ENCODE results near the gene MX2.
"Not testable (repeated sequence)": the region's sequence is repeated elsewhere in the genome, so short reads cannot be mapped to it uniquely, and the experiment has no call there.

MX2 gene, protein sequence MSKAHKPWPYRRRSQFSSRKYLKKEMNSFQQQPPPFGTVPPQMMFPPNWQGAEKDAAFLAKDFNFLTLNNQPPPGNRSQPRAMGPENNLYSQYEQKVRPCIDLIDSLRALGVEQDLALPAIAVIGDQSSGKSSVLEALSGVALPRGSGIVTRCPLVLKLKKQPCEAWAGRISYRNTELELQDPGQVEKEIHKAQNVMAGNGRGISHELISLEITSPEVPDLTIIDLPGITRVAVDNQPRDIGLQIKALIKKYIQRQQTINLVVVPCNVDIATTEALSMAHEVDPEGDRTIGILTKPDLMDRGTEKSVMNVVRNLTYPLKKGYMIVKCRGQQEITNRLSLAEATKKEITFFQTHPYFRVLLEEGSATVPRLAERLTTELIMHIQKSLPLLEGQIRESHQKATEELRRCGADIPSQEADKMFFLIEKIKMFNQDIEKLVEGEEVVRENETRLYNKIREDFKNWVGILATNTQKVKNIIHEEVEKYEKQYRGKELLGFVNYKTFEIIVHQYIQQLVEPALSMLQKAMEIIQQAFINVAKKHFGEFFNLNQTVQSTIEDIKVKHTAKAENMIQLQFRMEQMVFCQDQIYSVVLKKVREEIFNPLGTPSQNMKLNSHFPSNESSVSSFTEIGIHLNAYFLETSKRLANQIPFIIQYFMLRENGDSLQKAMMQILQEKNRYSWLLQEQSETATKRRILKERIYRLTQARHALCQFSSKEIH

GRCh38 chr21:41361786-41362604 lies at the start of gene MX2:
Gene MX2, plus strand, starts transcription at chr21:41362027. Its CDS starts 14,880 bp downstream, at chr21:41376907.
- DNase-seq (ENCODE audit: low spot score), result no peak
- ATAC-seq (ENCODE audit: low read depth), result peak; percentile 51
- no peaks in the 10 kb centered on the region for H3K36me3 ChIP-seq (ENCODE audit: low read depth)
- H3K9me3 ChIP-seq (ENCODE audit: severe bottlenecking), result no peaks in the 10 kb centered on the region
- H3K27ac ChIP-seq (ENCODE audit: poor library complexity, severe bottlenecking), result no peak within 1 kb of the TSS
- peaks cover 8% of the 10 kb centered on the region for H3K4me1 ChIP-seq (ENCODE audit: insufficient read depth, poor library complexity, severe bottlenecking)
- no peaks in the 10 kb centered on the region for H3K27me3 ChIP-seq (ENCODE audit: insufficient read depth, poor library complexity, severe bottlenecking)
- no peak for TF ChIP-seq CTCF (IDR thresholded peaks at IDR 0.05; ENCODE audit: poor library complexity, severe bottlenecking)
- H3K4me3 ChIP-seq (ENCODE audit: severe bottlenecking), result no peak within 1 kb of the TSS

DNA sequence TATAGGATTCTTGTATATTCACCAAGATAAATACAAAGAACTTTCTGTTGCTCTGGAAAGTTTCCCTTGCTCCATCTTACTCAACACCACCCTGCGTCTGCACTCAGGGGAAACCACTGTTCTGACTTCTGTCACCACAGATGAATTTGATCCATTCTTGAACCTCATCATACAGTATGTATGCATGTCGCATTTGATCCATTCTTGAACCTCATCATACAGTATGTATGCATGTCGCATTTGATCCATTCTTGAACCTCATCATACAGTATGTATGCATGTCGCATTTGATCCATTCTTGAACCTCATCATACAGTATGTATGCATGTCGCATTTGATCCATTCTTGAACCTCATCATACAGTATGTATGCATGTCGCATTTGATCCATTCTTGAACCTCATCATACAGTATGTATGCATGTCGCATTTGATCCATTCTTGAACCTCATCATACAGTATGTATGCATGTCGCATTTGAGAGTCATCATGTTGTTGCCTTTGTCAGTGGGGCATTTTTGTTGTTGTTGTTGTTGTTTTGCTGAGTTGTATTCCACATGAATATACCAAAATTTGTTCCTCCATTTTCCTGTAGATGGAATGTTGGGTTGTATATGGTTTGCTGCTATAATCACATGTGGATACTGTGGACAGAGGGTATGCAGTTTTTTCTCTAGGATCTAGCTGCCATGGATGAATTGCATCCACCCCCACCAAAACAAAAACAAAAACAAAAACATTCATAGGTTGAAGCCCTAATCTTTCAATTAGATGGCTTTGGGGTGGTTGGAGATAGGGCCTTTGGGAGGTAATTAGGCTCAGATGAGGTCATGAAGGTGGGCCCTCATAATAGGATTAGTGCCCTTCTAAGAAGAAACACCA lies 48.3 kb upstream of the MX2 start:
- H3K4me1 ChIP-seq (ENCODE audit: insufficient read depth, poor library complexity, severe bottlenecking); H3K36me3 ChIP-seq (ENCODE audit: low read depth); H3K9me3 ChIP-seq (ENCODE audit: severe bottlenecking); DNase-seq (ENCODE audit: low spot score); H3K27ac ChIP-seq (ENCODE audit: poor library complexity, severe bottlenecking); ATAC-seq (ENCODE audit: low read depth); H3K4me3 ChIP-seq (ENCODE audit: severe bottlenecking): not testable (repeated sequence)
- H3K27me3 ChIP-seq (ENCODE audit: insufficient read depth, poor library complexity, severe bottlenecking), result peaks cover 37% of the 10 kb centered on the region

DNA sequence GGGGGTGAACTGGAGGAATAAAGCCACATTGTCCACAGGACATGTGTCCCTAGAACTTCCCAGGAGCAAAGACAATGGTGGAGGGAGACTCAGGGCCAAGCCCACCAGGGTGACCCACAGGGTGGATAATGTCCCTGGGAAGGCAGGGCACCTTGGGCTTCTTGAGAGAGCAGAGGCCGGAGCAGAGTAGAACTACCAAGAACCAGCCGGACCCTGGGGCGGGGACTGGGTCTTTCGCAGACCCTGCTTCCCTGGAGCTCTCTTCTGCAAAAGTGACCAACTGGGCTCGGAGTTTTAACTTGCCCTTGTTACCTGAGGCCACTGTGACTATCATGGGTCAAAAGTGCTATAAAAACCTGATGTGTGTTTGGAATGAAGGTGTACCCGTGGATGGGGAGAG lies 46.1 kb upstream of the MX2 start:
- no peak for TF ChIP-seq CTCF (IDR thresholded peaks at IDR 0.05; ENCODE audit: poor library complexity, severe bottlenecking)
- Histone ChIP-seq H3K9me3 (ENCODE audit: severe bottlenecking) (no peaks in the 10 kb centered on the region), H3K36me3 (ENCODE audit: low read depth) (no peaks in the 10 kb centered on the region), H3K27me3 (ENCODE audit: insufficient read depth, poor library complexity, severe bottlenecking) (peaks cover 38% of the 10 kb centered on the region), H3K4me1 (ENCODE audit: insufficient read depth, poor library complexity, severe bottlenecking) (no peaks in the 10 kb centered on the region), H3K4me3 (ENCODE audit: severe bottlenecking) (no peak overlapping the region), H3K27ac (ENCODE audit: poor library complexity, severe bottlenecking) (no peak overlapping the region)
- no peak for ATAC-seq (ENCODE audit: low read depth)
- DNase-seq (ENCODE audit: low spot score), result no peak

DNA sequence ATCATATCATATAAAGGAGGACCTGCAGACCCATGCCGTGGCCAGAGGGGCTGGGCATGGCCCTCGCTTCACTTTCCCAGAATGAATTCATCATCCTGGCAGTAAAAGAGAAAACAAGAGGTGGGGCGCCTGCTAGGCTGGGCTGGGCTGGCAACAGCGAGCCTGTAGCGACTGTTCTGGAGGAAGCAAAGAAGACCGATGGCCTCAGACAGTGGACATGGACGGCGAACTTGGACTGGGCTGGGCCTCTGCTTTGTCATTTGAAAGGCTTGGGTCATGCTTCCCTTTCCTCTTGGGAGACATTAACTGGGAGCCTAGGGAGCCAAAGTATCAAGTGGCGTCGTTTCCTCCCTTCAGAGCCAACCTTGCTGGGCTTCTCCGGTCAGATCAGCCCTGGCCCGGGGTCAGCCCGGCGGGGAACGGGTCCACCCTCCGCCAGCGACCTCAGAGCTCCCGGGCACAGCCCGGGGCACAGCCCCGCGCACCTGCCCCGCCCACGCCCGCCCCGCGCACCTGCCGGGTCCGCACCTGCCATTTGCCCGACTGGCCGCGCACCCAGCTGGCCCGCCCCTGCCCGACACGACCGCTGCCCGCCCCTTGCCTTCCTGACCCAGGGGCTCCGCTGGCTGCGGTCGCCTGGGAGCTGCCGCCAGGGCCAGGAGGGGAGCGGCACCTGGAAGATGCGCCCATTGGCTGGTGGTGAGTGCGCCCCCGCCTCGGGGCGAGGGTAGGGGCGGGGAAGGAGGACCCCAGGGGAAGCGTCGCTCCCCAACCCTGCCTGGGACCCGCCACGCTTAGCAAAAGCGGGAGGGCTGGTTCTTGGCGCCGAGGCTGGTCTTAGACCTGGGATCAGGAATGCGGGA lies 45.4 kb upstream of the MX2 start, which contains the start of gene FAM3B:
Gene FAM3B, plus strand, starts transcription at position 602 of the 863 bp plus-strand sequence. Its CDS starts 79 bp downstream, at position 681.
- no peak for TF ChIP-seq CTCF (IDR thresholded peaks at IDR 0.05; ENCODE audit: poor library complexity, severe bottlenecking)
- no peak for DNase-seq (ENCODE audit: low spot score)
- Histone ChIP-seq H3K4me3 (ENCODE audit: severe bottlenecking) (no peak within 1 kb of the TSS), H3K27me3 (ENCODE audit: insufficient read depth, poor library complexity, severe bottlenecking) (peaks cover 39% of the 10 kb centered on the region), H3K9me3 (ENCODE audit: severe bottlenecking) (no peaks in the 10 kb centered on the region), H3K36me3 (ENCODE audit: low read depth) (no peaks in the 10 kb centered on the region), H3K4me1 (ENCODE audit: insufficient read depth, poor library complexity, severe bottlenecking) (no peaks in the 10 kb centered on the region), H3K27ac (ENCODE audit: poor library complexity, severe bottlenecking) (no peak within 1 kb of the TSS)
- ATAC-seq (ENCODE audit: low read depth), result no peak
